Thoracic aorta (tissue), 2 donors: ENCODE data around the gene RAI1. TPM values are rescaled to one million over a fixed set of nuclear protein-coding genes. Genes with fewer than 3 reads are reported as not detected.

Experiments used
- ATAC-seq: fragments of 150-250 bp; one replicate; pipeline ENCODE4 v1.8.0; 2017; ENCODE audit warnings: low read depth; ENCODE audit not compliant: insufficient number of reproducible peaks, low FRiP score
- DNase-seq: peaks from one replicate; pipeline ENCODE4 v3.0.0-alpha.2; 2020; ENCODE audit warnings: low spot score
- H3K27ac ChIP-seq, 2 donors: fragments of 200-600 bp; sonication (generic); 1 replicate in 1 of 2; 2 replicates in 1 of 2; pipeline ENCODE4 v1.5.1; 2016; ENCODE audit warnings: mild to moderate bottlenecking in 2 of 2, moderate library complexity in 2 of 2
- H3K27me3 ChIP-seq: fragments of 200-600 bp; sonication (generic); replicated peaks from 2 replicates; pipeline ENCODE4 v1.6.0; 2016; ENCODE audit warnings: mild to moderate bottlenecking; ENCODE audit not compliant: insufficient read depth
- H3K36me3 ChIP-seq: fragments of 200-600 bp; sonication (generic); one replicate; pipeline ENCODE4 v1.5.1; 2016
- H3K4me1 ChIP-seq, 2 donors: fragments of 200-600 bp; sonication (generic); 1 replicate in 1 of 2; 2 replicates in 1 of 2; pipeline versions ENCODE4 v1.5.1 to v1.6.0; 2016; ENCODE audit warnings: low read depth in 2 of 2, mild to moderate bottlenecking in 1 of 2; ENCODE audit not compliant: control insufficient read depth in 1 of 2
- H3K4me3 ChIP-seq: fragments of 200-600 bp; sonication (generic); 2 replicates; pipeline ENCODE4 v1.5.1; 2016; ENCODE audit warnings: mild to moderate bottlenecking
- H3K9me3 ChIP-seq: fragments of 200-600 bp; sonication (generic); 2 replicates; pipeline ENCODE4 v1.5.1; 2016
- total RNA-seq, 2 donors: library from RNA; depleted of rRNA; stranded (reverse); fragments of >200 nt; gene quantifications; one replicate each; pipeline versions ENCODE4 v1.1.0 to v1.2.3, GENCODE V29; 2016
- TF ChIP-seq, protein P1 (sequence below): fragments of 200-600 bp; sonication (generic); IDR thresholded peaks from one replicate; pipeline ENCODE4 v1.5.1; 2019; ENCODE audit warnings: antibody characterized with exemption

The RAI1 gene
- total RNA-seq, 2 donors from 2014 or later: 21.0 to 31.5 TPM

DNA sequence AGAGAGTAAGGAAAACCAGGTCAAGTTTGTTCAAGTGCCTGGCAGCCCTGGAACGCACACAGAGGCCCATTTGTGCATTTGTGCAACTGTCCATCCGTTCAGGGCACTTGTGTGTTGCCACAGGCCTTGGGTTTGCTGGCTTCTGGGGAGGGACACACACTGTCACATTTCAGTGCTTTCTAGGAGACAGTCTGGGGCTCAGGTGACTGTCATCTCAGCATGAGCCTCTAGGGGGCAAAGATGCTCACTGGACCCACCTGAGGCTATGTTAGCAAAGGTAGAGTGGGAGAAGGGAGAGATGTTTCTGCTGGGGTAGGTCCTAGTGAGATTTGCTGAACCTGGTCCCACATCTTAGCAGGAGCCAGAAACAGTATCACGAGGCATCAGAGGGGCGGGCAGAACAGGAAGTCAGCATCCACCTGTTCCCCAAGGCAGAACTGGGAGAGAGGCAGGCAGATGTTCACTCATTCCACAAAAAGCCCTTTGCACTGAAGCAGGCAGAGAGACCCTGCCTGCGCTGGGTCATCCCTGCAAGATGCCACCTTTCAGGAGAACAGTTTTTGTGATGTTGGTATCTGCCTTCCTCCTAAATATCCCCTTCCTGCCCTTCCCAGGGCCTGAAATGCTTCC is 48.5 kb downstream of the RAI1 start:
- DNase-seq: no peak
- TF ChIP-seq, protein P1, sequence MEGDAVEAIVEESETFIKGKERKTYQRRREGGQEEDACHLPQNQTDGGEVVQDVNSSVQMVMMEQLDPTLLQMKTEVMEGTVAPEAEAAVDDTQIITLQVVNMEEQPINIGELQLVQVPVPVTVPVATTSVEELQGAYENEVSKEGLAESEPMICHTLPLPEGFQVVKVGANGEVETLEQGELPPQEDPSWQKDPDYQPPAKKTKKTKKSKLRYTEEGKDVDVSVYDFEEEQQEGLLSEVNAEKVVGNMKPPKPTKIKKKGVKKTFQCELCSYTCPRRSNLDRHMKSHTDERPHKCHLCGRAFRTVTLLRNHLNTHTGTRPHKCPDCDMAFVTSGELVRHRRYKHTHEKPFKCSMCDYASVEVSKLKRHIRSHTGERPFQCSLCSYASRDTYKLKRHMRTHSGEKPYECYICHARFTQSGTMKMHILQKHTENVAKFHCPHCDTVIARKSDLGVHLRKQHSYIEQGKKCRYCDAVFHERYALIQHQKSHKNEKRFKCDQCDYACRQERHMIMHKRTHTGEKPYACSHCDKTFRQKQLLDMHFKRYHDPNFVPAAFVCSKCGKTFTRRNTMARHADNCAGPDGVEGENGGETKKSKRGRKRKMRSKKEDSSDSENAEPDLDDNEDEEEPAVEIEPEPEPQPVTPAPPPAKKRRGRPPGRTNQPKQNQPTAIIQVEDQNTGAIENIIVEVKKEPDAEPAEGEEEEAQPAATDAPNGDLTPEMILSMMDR: peak; percentile 36
- no peaks in the 10 kb centered on the region for H3K36me3 ChIP-seq
- H3K4me1 ChIP-seq: peaks cover under 1 to 9% of the 10 kb centered on the region in 2 donors
- ATAC-seq: no peak
- no peaks in the 10 kb centered on the region for H3K27me3 ChIP-seq
- no peaks in the 10 kb centered on the region for H3K9me3 ChIP-seq
- H3K4me3 ChIP-seq: no peak overlapping the region
- H3K27ac ChIP-seq: no peak overlapping the region

DNA sequence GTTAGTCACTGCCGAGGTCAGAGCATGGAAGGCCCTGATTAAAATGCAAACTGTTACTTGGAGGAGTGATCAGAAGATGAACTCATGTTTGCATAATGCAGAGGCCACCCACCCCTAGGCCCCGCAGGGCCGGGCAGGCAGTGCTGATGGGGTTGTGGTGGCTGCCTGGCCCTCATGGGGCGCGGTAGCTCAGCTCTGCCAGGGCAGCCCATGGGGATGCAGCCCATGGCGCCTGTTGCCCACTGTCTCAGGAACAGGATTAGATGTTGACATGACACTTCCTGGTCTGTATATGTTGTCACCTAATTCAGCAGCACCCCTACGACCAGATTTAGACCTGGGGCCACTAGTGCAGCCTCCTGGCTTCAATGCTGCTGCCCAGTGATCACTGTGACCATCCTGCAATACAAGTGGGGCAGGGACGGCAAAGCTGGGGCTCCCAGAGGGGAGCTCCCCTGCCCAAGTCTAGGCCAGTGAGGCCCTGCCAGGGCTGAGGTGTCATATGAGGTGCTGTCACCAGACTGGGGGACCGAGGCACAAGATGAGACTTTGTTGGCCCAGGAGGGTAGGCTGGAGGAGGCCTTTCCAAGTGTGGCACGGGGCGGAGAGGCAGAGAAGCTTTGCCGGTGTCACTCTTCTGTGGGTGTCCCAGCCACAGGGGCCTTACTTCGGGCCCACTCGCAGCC is 49.1 kb downstream of the RAI1 start:
- Histone ChIP-seq H3K4me1 (peaks cover 0 to 8% of the 10 kb centered on the region in 2 donors), H3K27ac (no peak overlapping the region), H3K27me3 (no peaks in the 10 kb centered on the region), H3K36me3 (no peaks in the 10 kb centered on the region), H3K4me3 (no peak overlapping the region), H3K9me3 (no peaks in the 10 kb centered on the region)
- TF ChIP-seq, protein P1: no peak
- ATAC-seq (no peak), DNase-seq (no peak)

DNA sequence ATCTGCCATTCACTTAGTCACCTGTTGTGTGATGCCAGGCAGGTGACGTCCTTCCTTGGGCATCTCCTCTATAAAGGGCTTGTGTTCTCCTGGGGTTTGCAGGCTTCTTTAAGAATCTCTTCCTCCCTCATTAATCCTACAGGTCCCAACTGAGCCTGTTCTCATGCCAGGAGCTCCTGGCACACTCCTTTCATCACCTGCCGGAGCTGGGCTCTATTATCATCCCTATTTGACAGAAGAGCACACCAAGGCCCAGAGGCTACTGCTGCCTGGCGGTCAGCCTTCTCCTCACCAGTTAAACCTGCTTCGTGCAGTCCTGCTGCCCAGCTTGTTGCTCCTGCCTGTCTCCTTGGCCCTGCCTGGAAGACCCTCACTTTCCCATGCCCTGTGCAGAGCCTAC is 51.2 kb downstream of the RAI1 start:
- ATAC-seq (no peak), DNase-seq (no peak)
- Histone ChIP-seq H3K4me1 (peaks cover 2 to 13% of the 10 kb centered on the region in 2 donors), H3K4me3 (no peak overlapping the region), H3K27ac (no peak overlapping the region), H3K9me3 (no peaks in the 10 kb centered on the region), H3K36me3 (no peaks in the 10 kb centered on the region), H3K27me3 (no peaks in the 10 kb centered on the region)
- TF ChIP-seq, protein P1: no peak

DNA sequence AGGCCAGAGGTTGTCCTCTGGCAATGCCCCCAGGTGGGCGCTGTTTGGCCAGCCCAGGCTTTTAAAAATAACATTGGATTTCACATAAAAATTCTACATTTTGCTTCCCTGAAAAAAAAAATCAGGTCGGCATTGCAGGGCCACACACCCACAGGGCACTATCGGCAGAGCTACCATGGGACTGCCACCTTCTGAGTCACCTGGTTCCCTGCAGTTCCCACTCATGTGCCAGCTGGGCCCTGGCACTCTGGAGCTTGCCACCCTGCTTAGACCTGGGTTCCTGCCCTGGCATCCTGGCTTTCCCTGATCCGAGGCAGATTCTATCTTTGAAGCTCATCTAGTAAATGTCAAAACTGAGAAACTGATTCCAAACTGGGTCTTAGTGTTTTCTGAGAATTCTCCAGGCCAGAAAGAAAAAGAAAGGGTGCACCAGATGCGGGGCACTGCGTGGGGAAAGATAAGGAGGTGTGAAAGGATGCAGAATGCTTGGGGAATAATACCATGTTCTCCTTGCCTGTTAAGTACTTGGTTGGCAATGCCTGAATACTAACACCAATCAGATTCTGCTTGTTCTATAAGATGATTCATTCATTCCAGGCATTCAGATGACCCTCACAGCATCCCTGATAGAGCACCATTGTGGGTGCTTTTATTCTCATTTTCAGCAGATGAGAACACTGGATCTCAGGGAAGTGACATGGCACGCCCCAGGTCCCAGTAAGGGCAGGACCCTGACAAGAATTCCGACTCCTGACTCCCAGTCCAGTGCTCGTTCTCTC is 51.8 kb downstream of the RAI1 start:
- Histone ChIP-seq H3K9me3 (no peaks in the 10 kb centered on the region), H3K4me1 (peaks cover 2 to 13% of the 10 kb centered on the region in 2 donors), H3K36me3 (no peaks in the 10 kb centered on the region), H3K27me3 (no peaks in the 10 kb centered on the region), H3K27ac (no peak overlapping the region), H3K4me3 (no peak overlapping the region)
- TF ChIP-seq, protein P1: no peak
- ATAC-seq (no peak), DNase-seq (no peak)
